ENCODE data around the gene EML3.

EML3 gene

DNA sequence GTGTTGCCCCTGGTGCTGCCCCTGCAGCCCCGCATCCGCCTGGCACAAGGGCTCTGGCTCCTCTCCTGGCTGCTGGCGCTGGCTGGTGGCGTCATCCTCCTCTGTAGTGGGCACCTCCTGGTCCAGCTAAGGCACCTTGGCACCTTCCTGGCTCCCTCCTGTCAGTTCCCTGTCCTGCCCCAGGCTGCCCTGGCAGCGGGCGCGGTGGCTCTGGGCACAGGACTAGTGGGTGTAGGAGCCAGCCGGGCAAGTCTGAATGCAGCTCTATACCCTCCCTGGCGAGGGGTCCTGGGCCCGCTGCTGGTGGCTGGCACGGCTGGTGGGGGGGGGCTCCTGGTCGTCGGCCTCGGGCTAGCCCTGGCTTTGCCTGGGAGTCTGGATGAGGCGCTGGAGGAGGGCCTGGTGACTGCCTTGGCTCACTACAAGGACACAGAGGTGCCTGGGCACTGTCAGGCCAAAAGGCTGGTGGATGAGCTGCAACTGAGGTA lies 760 bp upstream of the EML3 start:
- ATAC-seq (ENCODE audit: low read depth): no peak; the same call in 2 of the 3 replicates
- peaks cover 18% of the 10 kb centered on the region for H3K36me3 ChIP-seq (ENCODE audit: low read depth)
- no peak for DNase-seq (ENCODE audit: low spot score)
- no peak overlapping the region for H3K4me3 ChIP-seq (ENCODE audit: severe bottlenecking)
- peaks cover 4% of the 10 kb centered on the region for H3K4me1 ChIP-seq (ENCODE audit: insufficient read depth, poor library complexity, severe bottlenecking)
- no peaks in the 10 kb centered on the region for H3K9me3 ChIP-seq (ENCODE audit: severe bottlenecking)
- TF ChIP-seq, protein P1, sequence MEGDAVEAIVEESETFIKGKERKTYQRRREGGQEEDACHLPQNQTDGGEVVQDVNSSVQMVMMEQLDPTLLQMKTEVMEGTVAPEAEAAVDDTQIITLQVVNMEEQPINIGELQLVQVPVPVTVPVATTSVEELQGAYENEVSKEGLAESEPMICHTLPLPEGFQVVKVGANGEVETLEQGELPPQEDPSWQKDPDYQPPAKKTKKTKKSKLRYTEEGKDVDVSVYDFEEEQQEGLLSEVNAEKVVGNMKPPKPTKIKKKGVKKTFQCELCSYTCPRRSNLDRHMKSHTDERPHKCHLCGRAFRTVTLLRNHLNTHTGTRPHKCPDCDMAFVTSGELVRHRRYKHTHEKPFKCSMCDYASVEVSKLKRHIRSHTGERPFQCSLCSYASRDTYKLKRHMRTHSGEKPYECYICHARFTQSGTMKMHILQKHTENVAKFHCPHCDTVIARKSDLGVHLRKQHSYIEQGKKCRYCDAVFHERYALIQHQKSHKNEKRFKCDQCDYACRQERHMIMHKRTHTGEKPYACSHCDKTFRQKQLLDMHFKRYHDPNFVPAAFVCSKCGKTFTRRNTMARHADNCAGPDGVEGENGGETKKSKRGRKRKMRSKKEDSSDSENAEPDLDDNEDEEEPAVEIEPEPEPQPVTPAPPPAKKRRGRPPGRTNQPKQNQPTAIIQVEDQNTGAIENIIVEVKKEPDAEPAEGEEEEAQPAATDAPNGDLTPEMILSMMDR (IDR thresholded peaks at IDR 0.05; ENCODE audit: poor library complexity, severe bottlenecking): no peak
- H3K27me3 ChIP-seq (ENCODE audit: insufficient read depth, poor library complexity, severe bottlenecking): no peaks in the 10 kb centered on the region
- H3K27ac ChIP-seq (ENCODE audit: poor library complexity, severe bottlenecking): peak overlapping the region; percentile 95

DNA sequence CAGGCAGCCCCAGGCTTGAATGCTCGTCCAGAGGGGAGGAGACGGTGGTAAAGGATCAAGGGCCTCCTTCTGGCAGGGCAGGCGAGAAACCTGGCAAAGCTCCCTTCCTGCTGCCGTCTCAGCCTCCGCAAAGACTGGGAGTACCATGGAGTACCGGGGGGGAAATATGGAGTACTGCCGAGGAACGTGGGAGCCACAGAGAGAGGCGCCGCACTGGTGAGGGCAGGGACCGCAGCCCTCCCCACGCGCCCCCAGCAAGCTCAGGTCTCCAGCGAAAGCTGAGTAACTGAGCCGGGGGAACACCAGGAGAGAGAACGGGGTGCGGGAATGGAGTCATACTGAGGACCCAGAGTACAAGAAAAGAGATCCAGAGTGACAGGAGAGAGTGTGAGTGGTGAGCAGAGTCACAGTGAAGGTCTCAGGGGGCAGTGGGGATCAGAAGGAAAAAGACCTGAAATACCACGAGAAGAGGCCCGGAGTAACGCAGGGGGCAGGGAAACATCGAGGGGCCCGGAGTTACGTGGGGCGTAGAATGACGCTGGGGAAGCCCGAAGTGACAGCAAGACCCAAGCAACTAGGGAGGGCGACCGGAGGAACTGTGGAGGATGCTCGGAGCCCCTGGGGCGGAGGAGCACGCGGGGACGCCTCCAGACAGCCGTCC lies 740 bp downstream of the EML3 start:
- TF ChIP-seq, protein P1 (IDR thresholded peaks at IDR 0.05; ENCODE audit: poor library complexity, severe bottlenecking): no peak
- Histone ChIP-seq H3K27me3 (ENCODE audit: insufficient read depth, poor library complexity, severe bottlenecking) (no peaks in the 10 kb centered on the region), H3K9me3 (ENCODE audit: severe bottlenecking) (no peaks in the 10 kb centered on the region), H3K4me1 (ENCODE audit: insufficient read depth, poor library complexity, severe bottlenecking) (peaks cover 4% of the 10 kb centered on the region), H3K36me3 (ENCODE audit: low read depth) (peaks cover 24% of the 10 kb centered on the region), H3K4me3 (ENCODE audit: severe bottlenecking) (peak overlapping the region; percentile 66), H3K27ac (ENCODE audit: poor library complexity, severe bottlenecking) (peak overlapping the region; percentile 95)
- DNase-seq (ENCODE audit: low spot score) (no peak), ATAC-seq (ENCODE audit: low read depth) (peak; percentile 7)

DNA sequence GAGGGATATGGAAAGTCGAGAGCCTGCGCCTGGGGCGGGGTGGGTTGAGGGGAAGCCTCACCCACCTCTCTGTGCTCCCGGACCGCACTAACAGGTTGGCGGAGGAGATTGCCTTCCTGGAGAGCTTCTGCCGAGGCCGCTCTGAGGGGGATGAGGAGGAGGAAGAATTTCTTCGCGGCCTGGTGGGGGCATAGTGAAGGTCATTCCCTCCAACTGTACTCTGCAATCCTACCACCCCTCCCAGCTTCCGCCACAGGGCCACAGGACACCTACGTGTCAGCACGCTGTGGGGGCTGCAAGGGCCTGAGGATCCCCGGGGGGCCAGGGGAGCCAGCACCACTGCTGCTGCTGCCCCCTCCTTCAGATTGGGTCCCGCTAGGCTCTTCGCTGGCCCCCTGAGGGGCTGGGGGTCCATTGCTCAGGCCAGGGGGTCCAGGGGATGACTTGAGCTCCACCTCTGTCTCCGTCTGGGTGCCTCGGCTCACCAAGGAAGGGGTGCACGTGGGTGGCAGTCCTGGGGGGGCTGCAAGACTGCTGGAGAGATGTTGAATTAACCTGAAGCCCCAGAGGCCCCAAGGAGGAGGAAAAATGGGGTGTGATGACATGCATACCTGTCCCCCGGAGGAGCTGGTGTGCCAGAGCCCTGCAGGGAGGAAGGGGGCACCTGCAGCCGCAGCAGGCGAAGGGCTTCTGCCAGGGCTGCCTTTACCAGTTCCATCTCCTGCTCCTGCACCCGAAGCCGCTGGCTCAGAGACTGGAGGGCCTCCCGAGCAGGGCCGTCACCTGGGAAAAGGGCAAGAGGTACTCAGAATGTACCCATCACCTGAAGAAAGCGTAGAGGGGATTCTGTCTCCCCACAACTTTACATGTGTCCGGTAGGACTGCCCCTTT lies 1.5 kb downstream of the EML3 start:
- H3K9me3 ChIP-seq (ENCODE audit: severe bottlenecking): no peaks in the 10 kb centered on the region
- TF ChIP-seq, protein P1 (IDR thresholded peaks at IDR 0.05; ENCODE audit: poor library complexity, severe bottlenecking): no peak
- H3K27me3 ChIP-seq (ENCODE audit: insufficient read depth, poor library complexity, severe bottlenecking): no peaks in the 10 kb centered on the region
- DNase-seq (ENCODE audit: low spot score): no peak
- ATAC-seq (ENCODE audit: low read depth): no peak
- H3K4me1 ChIP-seq (ENCODE audit: insufficient read depth, poor library complexity, severe bottlenecking): peaks cover 4% of the 10 kb centered on the region
- H3K4me3 ChIP-seq (ENCODE audit: severe bottlenecking): peak overlapping the region; percentile 66
- peak overlapping the region; percentile 95 for H3K27ac ChIP-seq (ENCODE audit: poor library complexity, severe bottlenecking)
- peaks cover 24% of the 10 kb centered on the region for H3K36me3 ChIP-seq (ENCODE audit: low read depth)

DNA sequence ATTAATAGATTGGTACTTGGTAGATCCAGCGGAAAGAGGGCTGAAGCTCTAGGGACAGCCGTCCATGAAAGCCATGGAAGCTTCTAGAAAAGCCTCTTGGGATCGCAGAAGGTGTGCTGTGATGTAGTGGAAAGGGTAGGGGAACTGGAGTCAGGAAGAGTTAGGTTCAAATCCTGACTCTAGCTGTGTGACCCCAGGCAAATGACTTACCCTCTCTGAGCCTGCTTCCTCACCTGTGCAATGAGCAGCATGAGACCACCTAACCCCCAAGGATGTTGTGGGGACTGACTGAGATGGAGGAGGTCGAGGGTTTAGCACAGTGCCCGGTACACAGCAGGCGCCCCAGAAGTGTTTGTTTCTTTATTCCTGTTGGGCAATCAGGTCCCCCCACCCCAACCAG lies 2.2 kb downstream of the EML3 start:
- H3K9me3 ChIP-seq (ENCODE audit: severe bottlenecking): no peaks in the 10 kb centered on the region
- ATAC-seq (ENCODE audit: low read depth): no peak
- TF ChIP-seq, protein P1 (IDR thresholded peaks at IDR 0.05; ENCODE audit: poor library complexity, severe bottlenecking): no peak
- H3K36me3 ChIP-seq (ENCODE audit: low read depth): peaks cover 24% of the 10 kb centered on the region
- H3K27me3 ChIP-seq (ENCODE audit: insufficient read depth, poor library complexity, severe bottlenecking): no peaks in the 10 kb centered on the region
- no peak overlapping the region for H3K4me3 ChIP-seq (ENCODE audit: severe bottlenecking)
- no peak for DNase-seq (ENCODE audit: low spot score)
- peaks cover 4% of the 10 kb centered on the region for H3K4me1 ChIP-seq (ENCODE audit: insufficient read depth, poor library complexity, severe bottlenecking)
- no peak overlapping the region for H3K27ac ChIP-seq (ENCODE audit: poor library complexity, severe bottlenecking)
